CD4-positive, alpha-beta T cell treated with Interleukin-15 for 4 hours (primary cell): ENCODE measurements around the gene KCNQ2.

Source experiments
- DNase-seq: peaks from one replicate; pipeline ENCODE4 v3.0.0-alpha.2; 2020; ENCODE audit warnings: low spot score

KCNQ2 gene

GRCh38 chr20:63454731-63455567 lies 17.5 kb downstream of the KCNQ2 start:
- no peak for DNase-seq

DNA sequence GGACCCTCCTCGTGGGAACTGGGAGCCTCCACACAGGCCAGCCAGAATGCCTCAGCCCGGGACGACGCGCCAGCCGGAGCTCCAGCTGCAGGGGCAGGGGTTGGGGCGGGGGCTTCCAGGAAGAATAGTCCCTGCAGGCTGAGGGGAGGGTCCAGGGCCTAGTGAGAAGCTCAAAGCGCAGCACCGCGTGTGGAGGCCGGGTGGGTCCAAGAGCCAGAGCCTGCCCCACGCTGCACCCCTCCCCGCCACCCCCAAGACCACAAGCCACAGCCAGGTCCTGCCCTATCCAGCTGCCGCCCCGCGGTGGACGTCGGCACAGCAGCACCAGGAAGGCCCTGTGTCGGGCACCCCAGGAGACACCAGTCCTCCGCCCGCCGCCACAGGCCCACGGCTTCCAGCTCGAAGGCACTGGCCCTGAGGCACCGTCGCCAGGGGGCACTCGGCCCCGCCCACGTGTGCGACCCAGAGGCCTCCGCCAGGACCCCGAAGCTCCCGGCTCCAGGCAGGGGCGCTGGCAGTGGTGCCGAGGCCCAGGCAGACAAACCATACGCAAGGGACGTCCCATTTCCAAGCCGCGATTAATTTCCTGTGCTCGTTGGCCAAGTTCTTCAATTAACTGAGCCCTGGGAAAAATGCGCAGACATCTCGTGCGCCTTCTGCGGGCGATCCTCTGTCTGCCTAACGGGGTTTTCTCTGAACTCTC lies 19.5 kb downstream of the KCNQ2 start:
- DNase-seq = no peak

GRCh38 chr20:63452341-63452740 lies 20.1 kb downstream of the KCNQ2 start:
- no peak for DNase-seq

DNA sequence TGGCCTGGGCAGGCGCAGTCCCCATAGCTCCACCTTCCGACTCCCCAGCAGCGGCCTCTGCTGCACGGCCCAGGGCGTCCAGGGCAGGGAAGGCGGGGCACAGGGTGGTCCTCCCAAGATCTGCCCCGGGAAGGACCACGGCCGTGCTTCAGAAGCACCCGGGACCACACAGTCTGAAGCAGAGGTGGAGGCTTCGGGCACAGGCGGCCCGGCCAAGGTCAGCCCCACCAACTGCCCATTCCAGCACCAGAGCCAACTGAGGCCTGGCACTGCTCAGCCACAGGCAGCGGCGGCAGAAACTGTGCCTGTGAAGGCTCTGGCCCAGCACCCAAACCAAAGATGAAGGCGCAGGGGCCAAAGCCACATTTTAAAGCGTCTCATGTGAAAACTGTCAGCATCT lies 20.6 kb downstream of the KCNQ2 start:
- no peak for DNase-seq

DNA sequence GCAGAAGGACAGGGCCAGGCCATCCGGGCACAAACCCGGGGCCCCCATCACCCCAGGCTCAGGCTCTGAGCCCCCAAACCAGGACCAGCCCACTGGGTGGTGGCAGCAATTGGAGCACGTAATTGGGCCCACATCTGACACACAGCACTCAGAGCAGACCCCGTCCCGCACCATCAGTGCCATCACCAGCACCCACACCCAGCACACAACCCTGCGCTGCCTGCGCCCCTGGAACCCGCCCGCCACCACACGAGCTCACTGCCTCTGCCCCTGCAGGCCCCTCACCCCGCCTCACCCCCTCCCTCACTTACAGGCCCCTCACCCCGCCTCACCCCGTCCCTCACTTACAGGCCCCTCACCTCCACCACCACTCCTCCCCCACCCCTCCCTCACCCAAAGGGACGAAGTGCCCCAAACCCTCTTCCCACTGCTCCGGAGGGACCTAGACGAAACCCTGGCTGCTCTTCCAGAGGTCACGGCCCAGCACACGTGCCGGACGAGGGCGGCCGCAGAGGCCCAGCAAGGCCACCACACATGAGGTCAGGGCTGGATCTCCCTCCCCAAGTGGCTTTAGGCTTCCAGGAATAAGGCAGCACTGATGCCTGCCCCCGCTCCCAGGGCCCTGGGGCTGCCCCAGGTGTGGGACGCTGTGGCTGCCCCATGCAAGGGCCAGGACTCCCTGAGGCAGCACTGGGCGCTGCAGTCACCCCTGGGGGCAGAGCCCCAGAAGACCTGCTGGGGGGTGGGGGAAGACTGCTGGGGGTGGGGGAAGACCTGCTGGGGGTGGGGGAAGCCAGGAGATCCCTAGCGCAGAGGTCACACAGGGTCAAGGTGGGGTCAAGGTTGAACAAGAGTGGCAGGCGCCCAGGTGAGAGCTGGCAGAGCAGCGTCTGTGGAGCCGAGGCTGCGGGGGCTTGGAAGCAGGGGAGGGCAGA lies 22.4 kb downstream of the KCNQ2 start:
- no peak for DNase-seq

- DNase-seq = no peak
Measured at GRCh38 chr20:63449025-63449424, 23.4 kb downstream of the KCNQ2 start.

- DNase-seq = no peak
Measured at GRCh38 chr20:63448031-63448430, 24.4 kb downstream of the KCNQ2 start.

- no peak for DNase-seq
Measured at GRCh38 chr20:63447320-63447719, 25.1 kb downstream of the KCNQ2 start.

DNA sequence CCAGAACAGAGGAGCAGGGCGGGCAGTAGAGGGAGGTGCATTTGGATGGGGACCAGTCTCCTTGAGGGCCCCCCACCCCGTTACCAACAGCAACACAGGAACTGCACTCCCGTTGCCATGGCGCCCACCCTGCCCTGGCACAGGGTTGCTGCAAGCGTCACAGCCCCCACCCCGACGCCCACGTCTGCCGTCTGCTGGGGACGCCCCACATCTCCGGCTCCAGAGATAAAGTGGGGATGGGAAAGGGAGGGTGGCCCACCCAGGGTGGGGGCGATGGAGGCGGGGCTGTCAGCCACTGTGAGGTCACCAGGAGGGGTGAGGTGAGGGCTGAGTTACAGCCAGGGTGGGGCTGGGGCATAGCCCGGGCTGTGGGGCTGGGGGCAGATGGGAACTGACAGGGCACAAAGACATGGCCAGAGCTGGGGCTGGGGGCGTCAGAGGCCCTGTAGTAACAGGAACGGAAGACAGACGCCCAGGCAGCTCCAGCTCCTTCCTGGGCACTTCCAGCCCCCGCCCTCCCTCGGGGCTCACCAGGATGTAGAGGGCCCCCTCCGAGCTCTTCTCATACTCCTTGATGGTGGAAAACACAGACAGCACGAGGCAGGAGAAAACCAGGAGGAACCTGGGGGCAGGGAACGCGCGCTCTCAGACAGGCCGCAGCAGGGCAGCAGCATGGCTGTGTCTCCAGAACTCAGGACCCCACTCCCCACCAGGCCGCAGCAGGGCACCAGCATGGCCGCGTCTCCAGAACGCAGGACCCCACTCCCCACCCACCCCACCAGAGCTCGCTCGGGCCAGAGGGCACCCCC lies 26.0 kb downstream of the KCNQ2 start:
- no peak for DNase-seq

DNA sequence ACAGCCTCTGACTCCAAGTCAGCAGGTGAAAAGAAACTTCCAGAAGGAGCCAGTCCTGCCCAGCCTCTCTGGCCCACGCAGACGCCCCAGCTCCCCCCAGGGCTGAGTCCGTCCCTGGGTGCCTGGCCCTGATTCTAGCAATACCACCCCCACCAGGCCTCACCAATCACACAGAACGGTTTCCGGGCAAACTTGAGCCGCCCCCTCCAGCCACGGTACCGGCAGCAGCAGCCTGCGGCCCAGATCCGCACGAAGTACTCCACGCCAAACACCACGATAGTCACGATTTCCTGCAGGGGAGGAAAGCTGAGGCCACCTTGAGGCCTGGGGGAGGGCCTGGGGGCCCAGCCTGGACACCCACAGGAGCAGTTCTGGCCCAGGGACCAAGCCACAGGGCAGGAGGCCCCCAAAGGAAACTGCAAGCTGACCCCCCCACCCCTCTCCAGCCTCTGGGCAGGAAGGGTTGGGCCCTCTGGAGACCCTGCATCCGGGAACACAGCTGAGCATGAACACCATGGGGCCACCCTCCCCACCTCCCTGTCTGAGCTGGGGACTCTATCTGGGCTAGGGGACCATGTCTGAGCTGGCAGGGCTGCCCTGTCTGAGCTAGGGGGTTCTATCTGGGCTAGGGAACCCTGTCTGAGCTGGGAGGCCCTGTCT lies 27.2 kb downstream of the KCNQ2 start:
- no peak for DNase-seq

GRCh38 chr20:63444548-63444947 lies 27.9 kb downstream of the KCNQ2 start:
- no peak for DNase-seq

GRCh38 chr20:63443606-63444395 lies 28.7 kb downstream of the KCNQ2 start:
- no peak for DNase-seq

GRCh38 chr20:63442100-63442493 lies 30.4 kb downstream of the KCNQ2 start:
- peak; percentile 48 for DNase-seq

- peak; percentile 20 for DNase-seq
Measured at GRCh38 chr20:63441136-63442099, 31.0 kb downstream of the KCNQ2 start.

DNA sequence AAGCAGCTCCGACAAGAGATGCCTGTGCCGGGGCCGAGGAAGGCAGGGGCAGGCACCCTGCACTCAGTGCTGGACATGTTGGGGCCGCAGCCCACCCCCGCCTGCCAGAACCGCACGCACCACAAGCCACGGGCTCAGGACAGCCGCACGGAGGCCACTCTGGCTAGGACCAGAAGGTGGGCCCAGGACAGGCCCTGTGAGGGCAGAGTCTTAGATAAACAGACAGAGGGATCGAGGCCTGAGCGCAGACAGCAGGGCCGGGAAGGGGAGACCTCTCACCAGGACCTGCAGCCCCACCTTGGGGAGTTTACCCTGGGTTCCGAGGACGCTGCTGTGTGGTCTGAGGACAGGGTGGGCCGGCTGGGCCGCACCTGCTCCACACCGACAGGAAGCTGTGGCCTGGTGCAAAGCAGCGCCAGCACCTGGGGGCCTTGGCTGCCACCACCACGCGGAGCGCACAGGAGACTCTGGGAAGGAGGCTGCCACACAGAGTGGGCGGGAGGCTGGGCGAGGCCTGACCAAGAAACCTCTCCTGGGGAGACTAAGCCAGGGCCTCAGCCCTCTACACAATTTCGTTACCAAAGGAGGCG lies 32.0 kb downstream of the KCNQ2 start:
- no peak for DNase-seq

GRCh38 chr20:63439866-63440265 lies 32.6 kb downstream of the KCNQ2 start:
- DNase-seq = no peak

DNA sequence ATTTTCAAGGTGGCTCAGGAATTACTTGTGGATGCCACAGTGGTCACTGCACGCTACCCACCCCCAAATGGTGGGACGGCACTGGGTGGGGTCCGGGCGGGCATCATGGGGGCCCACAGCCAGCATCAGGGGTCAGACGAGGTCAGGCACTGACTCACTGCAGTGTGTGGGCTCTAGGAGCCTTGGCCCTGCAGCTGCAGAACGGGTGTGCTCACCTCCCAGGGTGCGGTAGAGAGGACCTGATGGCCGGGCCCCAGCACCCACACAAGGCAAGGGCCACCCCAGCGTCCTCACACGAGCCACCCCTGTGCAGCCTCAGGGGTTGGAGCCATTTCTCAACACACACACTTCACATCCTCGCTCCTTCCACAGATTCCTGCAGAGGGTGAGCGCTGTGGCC lies 34.3 kb downstream of the KCNQ2 start:
- no peak for DNase-seq

DNA sequence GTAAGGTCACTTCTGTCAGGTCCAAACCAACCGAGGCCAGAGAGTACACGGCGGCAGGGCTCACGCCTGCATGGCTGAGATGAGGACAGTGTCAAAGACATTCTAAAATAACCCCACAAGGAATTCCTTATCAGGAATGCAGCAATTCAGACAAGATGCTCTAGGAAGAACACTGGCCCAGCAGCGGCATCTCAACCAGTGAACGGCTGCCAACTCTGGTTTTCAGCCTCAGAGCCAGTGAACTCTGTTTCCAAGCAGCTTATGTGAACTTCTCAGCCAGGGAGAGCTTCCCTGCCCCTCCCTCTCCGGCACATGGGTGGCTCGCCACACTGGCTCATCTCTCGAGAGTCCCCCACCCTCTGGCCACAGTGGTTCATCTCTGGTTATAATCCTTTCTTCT lies 36.9 kb downstream of the KCNQ2 start:
- no peak for DNase-seq
